OCI-LY3 (cell line): ENCODE measurements around the gene PCDH15.

ENCODE experiments used
- H2AFZ ChIP-seq: fragments of 200-600, 300-600 bp; shearing (Covaris generic); 2 replicates; pipeline ENCODE4 v1.6.0; 2014; ENCODE audit warnings: antibody characterized with exemption, low read depth, low read length
- H3K27ac ChIP-seq: fragments of 200-600, 300-600 bp; sonication (generic); 2 replicates; pipeline ENCODE4 v1.5.1; 2014; ENCODE audit warnings: mild to moderate bottlenecking, low read length, moderate library complexity, mixed read lengths
- H3K27me3 ChIP-seq: fragments of 200-600, 300-600 bp; sonication (generic); 2 replicates; pipeline ENCODE4 v1.6.1; 2014; ENCODE audit warnings: low read depth, low read length, mixed read lengths
- H3K36me3 ChIP-seq: fragments of 200-600, 300-600 bp; sonication (generic); replicated peaks from 2 replicates; pipeline ENCODE3; 2014; ENCODE audit warnings: low read depth, low read length, mixed read lengths
- H3K4me1 ChIP-seq: fragments of 300-600, 200-600 bp; sonication (generic); 2 replicates; pipeline ENCODE4 v1.6.1; 2014; ENCODE audit warnings: low read length, mixed read lengths
- H3K4me2 ChIP-seq: fragments of 200-600, 300-600 bp; sonication (generic); 2 replicates; pipeline ENCODE4 v1.6.1; 2014; ENCODE audit warnings: low read length, mixed read lengths
- H3K4me3 ChIP-seq: fragments of 300-600, 200-600 bp; sonication (generic); 2 replicates; pipeline ENCODE4 v1.5.1; 2014; ENCODE audit warnings: antibody characterized with exemption, mild to moderate bottlenecking, low read length, moderate library complexity
- H3K79me2 ChIP-seq: fragments of 300-600, 200-600 bp; shearing (Covaris generic); 2 replicates; pipeline ENCODE4 v1.6.1; 2014; ENCODE audit warnings: mild to moderate bottlenecking, low read length, mixed read lengths
- H3K9ac ChIP-seq: fragments of 300-600, 200-600 bp; shearing (Covaris generic); 2 replicates; pipeline ENCODE4 v1.6.0; 2014; ENCODE audit warnings: mild to moderate bottlenecking, low read length, moderate library complexity
- H3K9me3 ChIP-seq: fragments of 200-600, 300-600 bp; shearing (Covaris generic); 2 replicates; pipeline ENCODE4 v1.6.1; 2014; ENCODE audit warnings: low read length, mixed read lengths; ENCODE audit not compliant: insufficient read depth
- H4K20me1 ChIP-seq: fragments of 200-600, 300-600 bp; sonication (generic); 2 replicates; pipeline ENCODE4 v1.6.1; 2016; ENCODE audit warnings: low read length, mixed read lengths; ENCODE audit not compliant: insufficient read depth
- EZH2phosphoT487 ChIP-seq: fragments of 200-600 bp; shearing (Covaris generic); IDR thresholded peaks from 2 replicates; pipeline ENCODE4 v1.6.1; 2018; ENCODE audit warnings: antibody characterized with exemption, mixed run types, low read depth
- TF ChIP-seq, protein P1 (sequence below): fragments of 200-600, 300-600 bp; sonication (generic); IDR thresholded peaks from 2 replicates; pipeline ENCODE4 v1.5.1; 2014; ENCODE audit warnings: antibody characterized with exemption, low read length, low read depth

PCDH15 gene

DNA sequence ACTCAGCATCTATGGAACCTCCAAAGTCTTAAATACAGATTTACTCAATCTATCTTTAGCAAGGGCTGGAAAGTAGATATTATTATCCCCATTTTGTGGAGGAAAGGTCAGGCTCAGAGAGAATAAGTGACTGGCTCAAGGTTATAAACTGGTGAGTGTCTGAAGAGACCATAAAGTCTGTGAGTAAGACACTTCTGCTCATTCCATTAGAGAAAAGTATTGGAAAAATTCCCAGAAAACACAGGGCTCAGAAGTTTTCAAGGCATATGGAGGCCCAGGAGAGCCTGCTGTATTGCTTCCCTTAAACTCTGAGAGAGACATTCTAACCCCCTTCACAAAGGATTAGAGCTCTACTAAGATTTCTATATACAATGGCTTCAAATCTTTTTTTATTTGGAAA lies 134.8 kb downstream of the PCDH15 start:
- Histone ChIP-seq H2AFZ (no peak overlapping the region), H3K4me1 (no peaks in the 10 kb centered on the region), H3K9me3 (no peaks in the 10 kb centered on the region), H3K4me2 (no peak overlapping the region), H3K36me3 (no peaks in the 10 kb centered on the region), H3K27ac (no peak overlapping the region), H3K9ac (no peak overlapping the region), H3K4me3 (no peak overlapping the region), H3K27me3 (no peaks in the 10 kb centered on the region), H3K79me2 (no peaks in the 10 kb centered on the region), H4K20me1 (no peaks in the 10 kb centered on the region)
- TF ChIP-seq EZH2phosphoT487, result no peak
- TF ChIP-seq, protein P1, sequence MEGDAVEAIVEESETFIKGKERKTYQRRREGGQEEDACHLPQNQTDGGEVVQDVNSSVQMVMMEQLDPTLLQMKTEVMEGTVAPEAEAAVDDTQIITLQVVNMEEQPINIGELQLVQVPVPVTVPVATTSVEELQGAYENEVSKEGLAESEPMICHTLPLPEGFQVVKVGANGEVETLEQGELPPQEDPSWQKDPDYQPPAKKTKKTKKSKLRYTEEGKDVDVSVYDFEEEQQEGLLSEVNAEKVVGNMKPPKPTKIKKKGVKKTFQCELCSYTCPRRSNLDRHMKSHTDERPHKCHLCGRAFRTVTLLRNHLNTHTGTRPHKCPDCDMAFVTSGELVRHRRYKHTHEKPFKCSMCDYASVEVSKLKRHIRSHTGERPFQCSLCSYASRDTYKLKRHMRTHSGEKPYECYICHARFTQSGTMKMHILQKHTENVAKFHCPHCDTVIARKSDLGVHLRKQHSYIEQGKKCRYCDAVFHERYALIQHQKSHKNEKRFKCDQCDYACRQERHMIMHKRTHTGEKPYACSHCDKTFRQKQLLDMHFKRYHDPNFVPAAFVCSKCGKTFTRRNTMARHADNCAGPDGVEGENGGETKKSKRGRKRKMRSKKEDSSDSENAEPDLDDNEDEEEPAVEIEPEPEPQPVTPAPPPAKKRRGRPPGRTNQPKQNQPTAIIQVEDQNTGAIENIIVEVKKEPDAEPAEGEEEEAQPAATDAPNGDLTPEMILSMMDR, result no peak

DNA sequence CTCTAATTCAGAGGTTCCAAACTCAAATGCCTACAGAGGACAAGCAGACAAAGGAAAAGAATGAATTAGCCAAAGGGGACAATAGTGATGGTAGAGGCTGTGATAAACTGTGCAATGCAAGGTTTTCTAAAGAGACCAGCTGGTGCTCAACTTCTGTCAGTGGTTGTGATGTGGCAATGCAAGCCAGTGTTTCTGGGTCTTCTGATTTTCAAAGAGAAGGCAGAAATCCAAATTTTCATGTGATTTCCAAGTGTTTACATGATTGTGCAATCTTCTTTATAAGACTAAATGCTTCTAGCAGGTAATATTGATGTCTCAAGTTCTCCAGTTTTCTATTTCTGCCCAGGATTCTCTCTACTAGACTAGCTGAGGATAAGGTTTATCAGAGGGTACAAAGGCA lies 135.9 kb downstream of the PCDH15 start:
- no peaks in the 10 kb centered on the region for H3K79me2 ChIP-seq

DNA sequence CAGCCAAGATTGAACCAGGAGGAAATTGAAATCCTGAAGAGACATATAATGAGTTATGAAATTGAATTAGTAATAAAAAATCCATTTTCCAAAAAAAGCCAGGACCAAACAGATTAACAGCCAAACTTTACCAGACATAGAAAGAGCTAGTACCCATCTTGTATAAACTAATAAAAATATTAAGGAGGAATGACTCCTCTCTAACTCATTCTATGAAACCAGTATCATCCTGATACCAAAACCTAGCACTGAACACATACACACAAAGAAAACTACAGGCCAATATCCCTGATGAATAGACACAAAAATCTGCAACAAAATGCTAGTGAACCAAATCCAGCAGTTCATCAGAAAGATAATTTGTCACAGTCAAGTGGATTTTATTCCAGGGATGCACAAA lies 140.6 kb downstream of the PCDH15 start:
- Histone ChIP-seq H3K36me3 (no peaks in the 10 kb centered on the region), H3K27me3 (no peaks in the 10 kb centered on the region), H2AFZ (no peak overlapping the region), H3K4me1 (no peaks in the 10 kb centered on the region), H3K9ac (no peak overlapping the region), H3K79me2 (no peaks in the 10 kb centered on the region), H4K20me1 (no peaks in the 10 kb centered on the region), H3K9me3 (no peaks in the 10 kb centered on the region), H3K4me3 (no peak overlapping the region), H3K27ac (no peak overlapping the region), H3K4me2 (no peak overlapping the region)
- no peak for TF ChIP-seq EZH2phosphoT487
- TF ChIP-seq, protein P1, result no peak

More for the DNA sequence above, 135.9 kb downstream of the PCDH15 start:
- Histone ChIP-seq H3K9ac (no peak overlapping the region), H3K4me1 (no peaks in the 10 kb centered on the region), H3K27ac (no peak overlapping the region), H3K9me3 (no peaks in the 10 kb centered on the region), H3K4me3 (no peak overlapping the region), H2AFZ (no peak overlapping the region), H3K27me3 (no peaks in the 10 kb centered on the region), H3K36me3 (no peaks in the 10 kb centered on the region), H4K20me1 (no peaks in the 10 kb centered on the region), H3K4me2 (no peak overlapping the region)
- TF ChIP-seq, protein P1, result no peak
- no peak for TF ChIP-seq EZH2phosphoT487

DNA sequence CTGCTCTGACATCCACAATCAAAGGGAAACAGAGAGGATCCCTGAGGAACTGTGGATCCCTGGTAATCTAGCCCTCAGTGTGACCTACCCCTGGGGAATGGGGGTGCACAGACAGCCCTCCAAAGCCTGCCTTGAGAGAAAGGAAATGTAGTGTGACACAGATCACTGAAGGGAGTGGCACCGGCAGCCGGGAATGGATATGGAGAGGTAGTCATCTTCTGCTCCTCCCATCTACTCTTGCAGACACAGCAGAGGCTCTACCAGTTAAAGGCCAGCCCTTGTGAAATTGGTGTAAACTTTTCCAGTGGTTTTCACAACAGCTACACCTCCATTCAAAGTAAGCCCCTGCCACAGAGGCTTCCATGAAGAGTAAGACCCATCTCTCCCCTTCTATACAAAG lies 144.4 kb downstream of the PCDH15 start:
- no peaks in the 10 kb centered on the region for H3K4me1 ChIP-seq
- TF ChIP-seq, protein P1, result no peak
- TF ChIP-seq EZH2phosphoT487, result no peak
- H3K36me3 ChIP-seq, result no peaks in the 10 kb centered on the region

More for the DNA sequence above, 144.4 kb downstream of the PCDH15 start:
- Histone ChIP-seq H3K27ac (no peak overlapping the region), H2AFZ (no peak overlapping the region), H3K4me2 (no peak overlapping the region), H4K20me1 (no peaks in the 10 kb centered on the region), H3K4me3 (no peak overlapping the region), H3K9me3 (no peaks in the 10 kb centered on the region), H3K79me2 (no peaks in the 10 kb centered on the region), H3K27me3 (peaks cover 6% of the 10 kb centered on the region; the same call in 1 of the 2 replicates), H3K9ac (no peak overlapping the region)
